Measurements from ENCODE around the gene EVA1C.
"Not testable (repeated sequence)": the region's sequence is repeated elsewhere in the genome, so short reads cannot be mapped to it uniquely, and the experiment has no call there.

The EVA1C gene

GRCh38 chr21:32521736-32522355 lies 109.3 kb downstream of the EVA1C start:
- in situ Hi-C loops (cut with HindIII; ENCODE audit: low sequenced_read_pairs): loop anchor here (5.0 kb wide), 2 partner anchors 60 to 115 kb away; no protein-coding TSS in a partner anchor

- in situ Hi-C loops (cut with HindIII; ENCODE audit: low sequenced_read_pairs): loop anchor here (5.0 kb wide), 2 partner anchors 61 to 116 kb away; no protein-coding TSS in a partner anchor
Measured at GRCh38 chr21:32523463-32523862, 111.0 kb downstream of the EVA1C start.

- in situ Hi-C loops (cut with HindIII; ENCODE audit: low sequenced_read_pairs): loop anchor here (5.0 kb wide), 2 partner anchors 62 to 117 kb away; no protein-coding TSS in a partner anchor
Measured at GRCh38 chr21:32523988-32524719, 111.6 kb downstream of the EVA1C start.

GRCh38 chr21:32525282-32525681 lies 112.8 kb downstream of the EVA1C start:
- in situ Hi-C loops (cut with HindIII; ENCODE audit: low sequenced_read_pairs): no loop called here

GRCh38 chr21:32529679-32530078 lies 117.2 kb downstream of the EVA1C start:
- in situ Hi-C loops (cut with HindIII; ENCODE audit: low sequenced_read_pairs): no loop called here

GRCh38 chr21:32530809-32531208 lies 118.3 kb downstream of the EVA1C start:
- in situ Hi-C loops (cut with HindIII; ENCODE audit: low sequenced_read_pairs): not testable (repeated sequence)

GRCh38 chr21:32531561-32531960 lies 119.1 kb downstream of the EVA1C start:
- in situ Hi-C loops (cut with HindIII; ENCODE audit: low sequenced_read_pairs): not testable (repeated sequence)

GRCh38 chr21:32532636-32533035 lies 120.1 kb downstream of the EVA1C start:
- in situ Hi-C loops (cut with HindIII; ENCODE audit: low sequenced_read_pairs): no loop called here

GRCh38 chr21:32533053-32533452 lies 120.5 kb downstream of the EVA1C start:
- in situ Hi-C loops (cut with HindIII; ENCODE audit: low sequenced_read_pairs): no loop called here

GRCh38 chr21:32533611-32534010 lies 121.1 kb downstream of the EVA1C start:
- in situ Hi-C loops (cut with HindIII; ENCODE audit: low sequenced_read_pairs): no loop called here

- in situ Hi-C loops (cut with HindIII; ENCODE audit: low sequenced_read_pairs): no loop called here
Measured at GRCh38 chr21:32534113-32534512, 121.6 kb downstream of the EVA1C start.

GRCh38 chr21:32535612-32536011 lies 123.1 kb downstream of the EVA1C start:
- in situ Hi-C loops (cut with HindIII; ENCODE audit: low sequenced_read_pairs): no loop called here

GRCh38 chr21:32537569-32537881 lies 125.0 kb downstream of the EVA1C start:
- in situ Hi-C loops (cut with HindIII; ENCODE audit: low sequenced_read_pairs): no loop called here

GRCh38 chr21:32538147-32538792 lies 125.8 kb downstream of the EVA1C start:
- in situ Hi-C loops (cut with HindIII; ENCODE audit: low sequenced_read_pairs): no loop called here

GRCh38 chr21:32539378-32539777 lies 126.9 kb downstream of the EVA1C start:
- in situ Hi-C loops (cut with HindIII; ENCODE audit: low sequenced_read_pairs): no loop called here

- in situ Hi-C loops (cut with HindIII; ENCODE audit: low sequenced_read_pairs): not testable (repeated sequence)
Measured at GRCh38 chr21:32543056-32543455, 130.6 kb downstream of the EVA1C start.

GRCh38 chr21:32543975-32544374 lies 131.5 kb downstream of the EVA1C start:
- in situ Hi-C loops (cut with HindIII; ENCODE audit: low sequenced_read_pairs): no loop called here

- in situ Hi-C loops (cut with HindIII; ENCODE audit: low sequenced_read_pairs): no loop called here
Measured at GRCh38 chr21:32544697-32545096, 132.2 kb downstream of the EVA1C start.

GRCh38 chr21:32545948-32546441 lies 133.5 kb downstream of the EVA1C start:
- in situ Hi-C loops (cut with HindIII; ENCODE audit: low sequenced_read_pairs): no loop called here

- in situ Hi-C loops (cut with HindIII; ENCODE audit: low sequenced_read_pairs): no loop called here
Measured at GRCh38 chr21:32547018-32547417, 134.5 kb downstream of the EVA1C start.

- in situ Hi-C loops (cut with HindIII; ENCODE audit: low sequenced_read_pairs): no loop called here
Measured at GRCh38 chr21:32548978-32549377, 136.5 kb downstream of the EVA1C start.

- in situ Hi-C loops (cut with HindIII; ENCODE audit: low sequenced_read_pairs): no loop called here
Measured at GRCh38 chr21:32549440-32549839, 136.9 kb downstream of the EVA1C start.

Measured in endothelial cell of hepatic sinusoid (primary cell).